OCI-LY7 (cell line): ENCODE data around the gene TGFBI. TPM values are rescaled to one million over a fixed set of nuclear protein-coding genes. Genes with fewer than 3 reads are reported as not detected.

ENCODE experiments used
- BruUV-seq: library from RNA; stranded (reverse); fragments of 400-500 nt; replicated peaks from 2 replicates; lab custom pipeline; 2021; lab: Mats Ljungman, UMichigan
- CTCF ChIA-PET: fragments of 300-600 bp; sonication (Branson Sonifier 250); formaldehyde crosslinking; loops from one replicate; lab custom pipeline; 2022; ENCODE audit warnings: antibody characterized with exemption; ENCODE audit not compliant: unreplicated experiment; lab: Charles Lee
- POLR2A ChIA-PET: fragments of 300-600 bp; sonication (Branson Sonifier 250); formaldehyde crosslinking; loops from one replicate; lab custom pipeline; 2022; ENCODE audit warnings: antibody characterized with exemption; lab: Charles Lee
- DNase-seq: peaks from one replicate; pipeline ENCODE4 v3.0.0-alpha.2; 2015; ENCODE audit warnings: low spot score
- H2AFZ ChIP-seq: fragments of 200-600 bp; sonication (generic), shearing (Covaris generic); 2 replicates; pipeline ENCODE4 v1.6.1; 2014; ENCODE audit warnings: mild to moderate bottlenecking, antibody characterized with exemption, low read length, moderate library complexity
- H3K27ac ChIP-seq: fragments of 200-600 bp; sonication (generic); 2 replicates; pipeline ENCODE4 v1.5.1; 2014; ENCODE audit warnings: mixed run types, low read depth, mild to moderate bottlenecking, moderate library complexity, low read length, inconsistent platforms; ENCODE audit not compliant: poor library complexity, severe bottlenecking
- H3K36me3 ChIP-seq: fragments of 200-600 bp; sonication (generic); 2 replicates; pipeline ENCODE4 v1.6.1; 2014; ENCODE audit warnings: mild to moderate bottlenecking, antibody characterized with exemption, low read length, moderate library complexity, mixed read lengths; ENCODE audit not compliant: insufficient read depth
- H3K4me1 ChIP-seq: fragments of 200-600 bp; sonication (generic); 2 replicates; pipeline ENCODE4 v1.5.1; 2014; ENCODE audit warnings: mild to moderate bottlenecking, low read length; ENCODE audit not compliant: insufficient read depth, poor library complexity, severe bottlenecking
- H3K4me2 ChIP-seq: fragments of 200-600 bp; sonication (generic); 2 replicates; pipeline ENCODE4 v1.6.1; 2014; ENCODE audit warnings: mild to moderate bottlenecking, low read length
- H3K4me3 ChIP-seq: fragments of 200-600 bp; sonication (generic); 2 replicates; pipeline ENCODE4 v1.5.1; 2014; ENCODE audit warnings: mild to moderate bottlenecking, low read depth, low read length; ENCODE audit not compliant: poor library complexity, severe bottlenecking
- H3K79me2 ChIP-seq: fragments of 200-600 bp; sonication (generic); 2 replicates; pipeline ENCODE4 v1.6.1; 2016; ENCODE audit warnings: low read depth, mild to moderate bottlenecking, low read length, moderate library complexity, mixed read lengths; ENCODE audit not compliant: insufficient read depth
- H3K9me2 ChIP-seq: fragments of 200-600 bp; sonication (generic); 2 replicates; pipeline ENCODE4 v1.6.1; 2016; ENCODE audit warnings: mild to moderate bottlenecking, low read length, mixed read lengths; ENCODE audit not compliant: insufficient read depth
- H3K9me3 ChIP-seq: fragments of 200-600 bp; sonication (generic); 2 replicates; pipeline ENCODE4 v1.6.1; 2014; ENCODE audit warnings: mild to moderate bottlenecking, mixed run types, low read length, mixed read lengths
- H4K20me1 ChIP-seq: fragments of 200-600 bp; sonication (generic); 2 replicates; pipeline ENCODE4 v1.6.1; 2014; ENCODE audit warnings: mild to moderate bottlenecking, antibody characterized with exemption, low read length, moderate library complexity, mixed read lengths; ENCODE audit not compliant: insufficient read depth
- CTCF ChIP-seq: fragments of 200-600 bp; sonication (generic); conservative IDR thresholded peaks from 2 replicates; pipeline ENCODE4 v1.5.1; 2014; ENCODE audit warnings: mild to moderate bottlenecking, antibody characterized with exemption, low read length, moderate library complexity, mixed read lengths
- EZH2phosphoT487 ChIP-seq: fragments of 200-600 bp; sonication (generic); IDR thresholded peaks from 2 replicates; pipeline ENCODE4 v1.6.1; 2018; ENCODE audit warnings: low read depth, borderline replicate concordance, mild to moderate bottlenecking, mixed run types, antibody characterized with exemption, low read length, moderate library complexity, mixed read lengths
- intact Hi-C: fragments of 100-400 bp; cut with micrococcal nuclease; formaldehyde crosslinking; loops from one replicate; pipeline ENCODE4 v1.10.0; 2022; ENCODE audit not compliant: unreplicated experiment
- total RNA-seq, 2 experiments: library from RNA; depleted of rRNA in 1 of 2; stranded (reverse); fragments of >200 nt in 1 of 2; shearing (Covaris generic) in 1 of 2; gene quantifications; 2 replicates each; pipeline ENCODE4 v1.2.3, GENCODE V29; 2014 to 2022

TGFBI gene
- total RNA-seq, 2 experiments from 2014 or later = not detected

GRCh38 chr5:136047858-136048257 is 19.1 kb downstream of the TGFBI start:
- DNase-seq = no peak

GRCh38 chr5:136048966-136049365 is 20.2 kb downstream of the TGFBI start:
- BruUV-seq = no TSS peak
- Histone ChIP-seq H3K9me2 (no peaks in the 10 kb centered on the region), H3K4me3 (no peak overlapping the region), H2AFZ (no peak overlapping the region), H3K4me1 (no peaks in the 10 kb centered on the region), H3K36me3 (no peaks in the 10 kb centered on the region), H3K27ac (no peak overlapping the region), H4K20me1 (no peaks in the 10 kb centered on the region), H3K79me2 (no peaks in the 10 kb centered on the region), H3K4me2 (no peak overlapping the region), H3K9me3 (no peaks in the 10 kb centered on the region)
- DNase-seq = no peak
- ChIA-PET POLR2A (no interaction called here), CTCF (no interaction called here)
- TF ChIP-seq CTCF (no peak), EZH2phosphoT487 (no peak)
- intact Hi-C loops = no loop called here

More at GRCh38 chr5:136047858-136048257, 19.1 kb downstream of the TGFBI start:
- intact Hi-C loops = no loop called here
- Histone ChIP-seq H3K36me3 (no peaks in the 10 kb centered on the region), H3K9me3 (no peaks in the 10 kb centered on the region), H3K79me2 (no peaks in the 10 kb centered on the region), H2AFZ (no peak overlapping the region), H3K4me2 (no peak overlapping the region), H4K20me1 (no peaks in the 10 kb centered on the region), H3K4me1 (peaks cover 9% of the 10 kb centered on the region), H3K9me2 (no peaks in the 10 kb centered on the region), H3K4me3 (no peak overlapping the region), H3K27ac (no peak overlapping the region)
- ChIA-PET POLR2A (no interaction called here), CTCF (interaction anchor here (0.5 kb wide), 1 partner anchor 123 kb away, joined by 3 read pairs; no protein-coding TSS in a partner anchor)
- no TSS peak for BruUV-seq
- no peak for TF ChIP-seq CTCF
- no peak for TF ChIP-seq EZH2phosphoT487

- no peaks in the 10 kb centered on the region for H4K20me1 ChIP-seq
- POLR2A ChIA-PET = interaction anchor here (0.5 kb wide), 1 partner anchor 35 kb away, joined by 3 read pairs; no protein-coding TSS in a partner anchor
- H3K4me1 ChIP-seq = no peaks in the 10 kb centered on the region
- H2AFZ ChIP-seq = no peak overlapping the region
- CTCF ChIA-PET = no interaction called here
- H3K27ac ChIP-seq = no peak overlapping the region
- no peaks in the 10 kb centered on the region for H3K9me3 ChIP-seq
- H3K4me2 ChIP-seq = no peak overlapping the region
- no peak for TF ChIP-seq EZH2phosphoT487
- TF ChIP-seq CTCF = no peak
- no peaks in the 10 kb centered on the region for H3K36me3 ChIP-seq
- no peak for DNase-seq
- H3K4me3 ChIP-seq = no peak overlapping the region
- no peaks in the 10 kb centered on the region for H3K9me2 ChIP-seq
- BruUV-seq = no TSS peak
- intact Hi-C loops = no loop called here
- H3K79me2 ChIP-seq = no peaks in the 10 kb centered on the region
Measured at GRCh38 chr5:136051486-136052220, 22.9 kb downstream of the TGFBI start.
